Stimulated activated CD8-positive, alpha-beta memory T cell treated with anti-CD3 and anti-CD28 coated beads, Interleukin-7, amount 100 ng/mL, for 24 hours (primary cell): ENCODE results near the gene PLEKHA7.
A peak's percentile ranks its signal among the peaks of the same experiment; 100 is the strongest.
"Not testable (repeated sequence)": the region's sequence is repeated elsewhere in the genome, so short reads cannot be mapped to it uniquely, and the experiment has no call there.

Experiments used
- DNase-seq: peaks from one replicate; pipeline ENCODE4 v3.0.0-alpha.2; 2020; ENCODE audit warnings: low read depth

PLEKHA7 gene

GRCh38 chr11:17014321-17014832, at the start of gene PLEKHA7:
Gene PLEKHA7 (minus strand): TSS chr11:17014414. CDS start chr11:17014401, 13 bp downstream.
- DNase-seq = no peak

GRCh38 chr11:17063171-17064002, 49.2 kb upstream of the PLEKHA7 start:
- DNase-seq = peak; percentile 29

- DNase-seq = not testable (repeated sequence)
Measured at GRCh38 chr11:17051146-17051545, 36.9 kb upstream of the PLEKHA7 start.

- DNase-seq = not testable (repeated sequence)
Measured at GRCh38 chr11:17048491-17048890, 34.3 kb upstream of the PLEKHA7 start.

GRCh38 chr11:17046690-17047089, 32.5 kb upstream of the PLEKHA7 start:
- DNase-seq = no peak

- no peak for DNase-seq
Measured at GRCh38 chr11:17036666-17037658, 22.7 kb upstream of the PLEKHA7 start.

- not testable (repeated sequence) for DNase-seq
Measured at GRCh38 chr11:17034027-17034426, 19.8 kb upstream of the PLEKHA7 start.

DNA sequence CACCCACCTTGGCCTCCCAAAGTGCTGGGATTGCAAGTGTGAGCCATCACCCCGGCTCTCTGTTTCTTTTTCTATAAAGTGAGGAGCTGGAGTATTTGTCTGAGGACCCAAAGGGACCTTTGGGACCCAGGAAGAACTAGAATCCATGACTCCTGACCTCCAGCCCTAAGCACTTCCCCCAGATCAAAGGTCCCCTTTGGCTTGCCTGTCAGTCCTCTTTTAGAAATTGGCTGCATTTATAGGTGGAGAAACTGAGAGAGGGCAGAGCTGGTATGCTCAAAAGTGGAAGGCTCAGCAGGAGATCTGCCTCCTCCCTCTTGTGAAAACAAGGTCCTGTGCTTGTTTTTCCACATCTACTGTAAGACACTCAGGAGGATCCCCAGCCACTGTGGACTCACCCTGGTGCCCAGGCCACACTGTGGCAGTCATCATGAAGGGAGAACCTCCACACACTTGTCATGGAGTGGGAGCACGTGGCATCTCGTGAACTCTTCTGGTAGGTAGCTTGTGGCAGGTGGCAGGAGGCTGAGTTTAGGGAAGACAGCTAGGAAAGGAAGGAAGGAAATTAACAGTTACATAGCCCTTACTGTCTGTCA, 12.4 kb upstream of the PLEKHA7 start:
- DNase-seq = no peak

DNA sequence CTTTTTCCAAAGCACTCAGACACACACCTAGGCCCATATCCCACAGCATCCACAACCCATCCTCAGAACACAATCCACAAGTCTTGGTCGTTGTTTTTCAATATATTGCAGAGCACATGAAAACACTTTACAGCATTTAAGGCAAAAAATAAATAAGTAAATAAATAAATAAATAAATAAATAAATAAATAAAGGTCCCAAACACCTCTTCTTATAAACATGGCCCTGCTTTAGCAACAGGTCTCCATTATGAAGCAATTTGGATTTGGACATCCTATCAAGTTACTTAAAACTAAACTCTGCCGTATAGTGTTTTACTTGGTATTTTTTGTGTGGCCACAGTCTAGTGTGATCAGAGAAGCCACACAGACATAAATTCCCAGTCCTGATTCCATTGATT, 10.7 kb upstream of the PLEKHA7 start:
- DNase-seq = no peak

GRCh38 chr11:17021511-17021910, 7.3 kb upstream of the PLEKHA7 start:
- no peak for DNase-seq

DNA sequence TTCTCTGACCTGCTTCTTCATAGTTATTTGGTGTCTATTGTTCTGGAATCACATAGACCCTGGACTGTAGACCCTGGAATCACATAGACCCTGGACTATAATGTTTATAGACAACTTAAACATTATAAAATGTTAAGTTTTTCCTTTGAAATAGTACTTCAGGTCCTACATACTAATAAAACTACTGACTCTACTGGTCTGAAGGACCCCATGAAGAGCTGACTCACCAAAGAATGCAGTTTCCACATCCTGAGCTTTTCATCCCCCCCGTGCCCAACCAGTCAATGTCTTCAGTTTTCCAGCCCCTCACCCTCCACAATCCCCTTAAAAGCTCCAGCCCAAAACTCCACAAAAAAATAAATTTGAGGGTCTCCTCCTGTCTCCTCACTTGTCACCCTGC, 6.6 kb upstream of the PLEKHA7 start:
- no peak for DNase-seq

DNA sequence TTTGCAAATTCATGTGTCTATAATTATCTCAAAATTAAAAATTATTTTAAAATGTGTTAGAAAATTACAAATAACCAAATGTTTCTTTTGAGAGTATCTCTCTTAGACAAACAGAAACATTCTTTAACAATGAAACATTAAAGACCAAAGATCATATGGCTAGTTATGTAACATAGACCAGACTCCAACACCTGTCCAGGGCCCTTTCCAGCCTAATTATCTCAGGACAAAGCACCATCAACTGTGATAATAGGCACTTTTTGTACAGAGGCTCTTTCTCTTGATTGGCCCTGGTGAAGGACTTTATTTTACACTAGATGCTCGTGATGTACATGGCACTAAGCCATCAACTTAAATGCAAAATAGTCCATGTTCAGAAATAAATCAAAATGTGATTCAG, 5.0 kb upstream of the PLEKHA7 start:
- no peak for DNase-seq

DNA sequence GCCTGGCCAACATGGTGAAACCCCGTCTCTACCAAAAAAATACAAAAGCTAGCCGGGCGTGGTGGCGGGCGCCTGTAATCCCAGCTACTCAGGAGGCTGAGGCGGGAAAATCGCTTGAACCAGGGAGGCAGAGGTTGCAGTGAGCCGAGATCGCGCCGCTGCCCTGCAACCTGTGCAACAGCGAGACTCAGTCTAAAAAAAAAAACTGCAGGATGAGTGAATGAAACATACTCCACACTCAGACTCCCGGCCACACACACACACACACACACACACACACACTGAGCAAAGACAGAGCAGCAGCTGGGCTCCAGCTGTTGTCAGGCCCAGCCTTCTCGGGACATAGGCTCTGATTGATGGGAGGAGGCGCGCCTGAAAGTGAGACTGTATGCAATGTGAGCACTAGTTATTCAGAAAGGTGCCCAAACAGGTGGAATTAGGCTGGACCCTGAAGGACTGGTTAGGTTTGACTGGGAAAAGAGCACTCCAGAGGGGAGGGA, 1.5 kb upstream of the PLEKHA7 start:
- DNase-seq = no peak

DNA sequence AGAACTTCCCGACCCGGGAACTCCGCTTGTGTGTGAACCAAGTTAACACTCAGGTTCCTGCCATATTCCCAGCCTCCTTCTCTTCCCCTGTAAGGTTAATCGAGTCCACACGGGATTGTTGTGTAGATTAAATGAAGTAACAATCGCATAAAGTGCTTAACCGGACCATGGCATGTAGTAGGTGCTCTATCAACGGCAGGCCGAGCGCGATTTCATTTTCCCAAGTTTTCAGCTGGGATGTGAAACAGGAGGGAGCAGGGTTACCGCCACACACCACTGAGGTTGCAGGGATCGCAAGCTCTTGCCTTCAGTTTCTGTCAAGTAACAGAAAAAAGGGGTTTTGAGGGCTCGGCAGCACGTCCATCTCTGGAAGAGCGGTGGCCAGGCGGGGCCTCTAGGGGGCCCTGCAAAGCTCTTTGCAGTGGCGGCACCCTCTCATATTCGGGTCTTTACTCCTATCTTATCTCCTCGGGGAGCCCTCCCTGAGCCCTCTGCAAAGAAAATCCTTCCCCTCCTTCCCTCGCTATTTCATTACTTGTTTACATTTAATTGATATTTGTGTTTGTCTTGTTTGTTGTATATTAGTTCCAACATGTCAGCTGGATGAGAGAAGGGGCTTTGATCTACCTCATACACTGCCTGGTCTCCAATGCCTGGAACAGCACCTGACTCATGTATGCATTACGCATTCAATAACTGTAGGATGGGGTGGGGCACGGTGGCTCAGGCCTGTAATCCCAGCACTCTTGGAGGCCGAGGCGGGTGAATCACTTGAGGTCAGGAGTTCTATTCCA, 816 bp upstream of the PLEKHA7 start:
- DNase-seq = no peak

DNA sequence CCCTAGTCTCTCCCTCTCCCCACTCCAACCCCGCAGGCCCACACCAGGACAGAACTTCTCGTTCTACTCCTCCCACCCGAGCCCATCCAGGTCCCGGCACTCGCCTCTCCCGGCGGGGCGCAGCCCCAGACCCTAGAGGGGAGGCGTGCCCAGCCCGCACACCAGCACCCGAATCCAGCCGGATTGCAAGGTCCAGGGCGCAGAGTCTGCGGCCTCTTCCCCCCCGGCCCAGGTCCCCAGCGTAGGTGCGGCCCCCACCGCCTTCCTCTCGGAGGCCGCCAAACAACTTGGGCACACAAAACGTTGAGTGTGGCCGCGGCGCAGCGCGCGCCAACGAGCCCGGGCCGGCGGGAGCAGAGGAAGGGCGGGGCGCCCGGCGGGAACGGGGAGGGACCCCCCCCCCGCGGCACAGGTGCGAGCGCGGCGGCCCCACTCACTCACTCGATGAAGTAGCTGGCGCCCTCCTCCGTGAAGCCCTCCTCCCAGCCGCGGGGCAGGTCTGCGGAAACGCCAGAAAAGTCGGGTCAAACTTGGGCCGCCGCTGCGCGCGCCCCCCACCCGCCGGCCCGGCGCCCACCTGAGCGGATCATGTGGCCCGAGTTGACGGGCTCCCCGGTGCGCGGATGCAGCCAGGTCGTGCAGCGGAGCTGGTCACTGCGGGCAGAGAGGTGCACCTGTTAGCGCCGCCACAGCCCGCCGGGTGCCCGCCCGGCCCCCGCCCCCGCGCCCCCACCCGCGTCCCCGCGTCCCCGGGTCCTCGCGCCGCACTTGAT, 480 bp downstream of the PLEKHA7 start:
- DNase-seq = no peak

DNA sequence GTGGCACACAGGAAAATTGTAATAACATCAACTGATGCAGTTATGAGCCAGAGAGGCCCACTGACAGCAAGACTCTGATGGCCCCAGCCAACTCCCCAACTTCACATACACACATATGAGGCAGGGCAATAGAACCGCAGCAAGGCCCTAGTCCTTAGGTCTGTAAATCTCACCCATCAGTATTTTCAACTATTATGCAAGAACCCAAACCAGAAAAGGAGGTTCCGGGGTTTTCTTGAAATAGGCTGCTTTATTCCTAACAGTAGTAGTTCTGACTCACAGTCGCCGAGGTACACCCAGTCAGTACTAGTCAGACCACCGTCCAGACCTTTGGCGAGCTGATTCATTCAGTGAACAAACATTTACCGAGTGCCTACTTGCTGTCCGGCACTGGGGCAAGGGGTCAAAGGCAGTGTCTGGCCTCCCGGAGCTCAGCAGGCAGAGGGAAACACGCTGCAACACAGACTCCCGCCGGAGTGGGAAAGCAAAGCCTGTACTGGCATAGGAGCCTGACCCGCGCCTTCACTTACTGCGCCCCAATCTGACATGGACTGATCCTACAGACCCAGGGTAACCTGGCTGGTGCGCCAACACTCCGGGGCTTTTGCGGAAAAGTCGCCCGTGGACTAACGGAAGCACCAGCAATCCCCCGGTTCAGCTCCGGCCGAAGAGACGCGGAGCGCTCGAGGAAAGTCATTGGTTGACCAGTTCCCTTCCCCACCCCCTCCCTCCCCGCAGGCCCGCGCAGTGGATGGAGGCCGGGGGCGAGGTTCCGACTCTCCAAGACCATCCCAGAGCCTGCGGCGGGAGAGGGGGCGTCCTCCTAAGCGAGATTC, 1.3 kb downstream of the PLEKHA7 start:
- DNase-seq = no peak

DNA sequence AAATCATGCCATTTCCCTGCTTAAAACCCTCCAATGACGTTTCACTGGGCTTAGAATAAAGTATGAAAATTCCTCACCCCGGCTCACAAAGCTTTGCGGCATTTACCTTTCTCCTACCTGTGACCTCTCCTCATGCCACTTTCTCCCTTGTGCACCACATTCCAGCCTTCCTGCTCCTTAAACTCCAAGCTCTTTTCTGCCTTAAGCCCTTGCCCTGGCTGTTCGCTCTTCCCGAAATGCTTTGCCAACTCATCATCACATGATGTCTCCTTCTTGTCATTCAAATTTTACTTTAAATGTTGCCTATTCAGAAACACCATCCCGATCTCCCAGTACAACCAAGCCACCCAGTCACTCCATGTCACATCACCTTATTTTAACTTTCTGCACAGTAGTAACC, 2.0 kb downstream of the PLEKHA7 start:
- no peak for DNase-seq

DNA sequence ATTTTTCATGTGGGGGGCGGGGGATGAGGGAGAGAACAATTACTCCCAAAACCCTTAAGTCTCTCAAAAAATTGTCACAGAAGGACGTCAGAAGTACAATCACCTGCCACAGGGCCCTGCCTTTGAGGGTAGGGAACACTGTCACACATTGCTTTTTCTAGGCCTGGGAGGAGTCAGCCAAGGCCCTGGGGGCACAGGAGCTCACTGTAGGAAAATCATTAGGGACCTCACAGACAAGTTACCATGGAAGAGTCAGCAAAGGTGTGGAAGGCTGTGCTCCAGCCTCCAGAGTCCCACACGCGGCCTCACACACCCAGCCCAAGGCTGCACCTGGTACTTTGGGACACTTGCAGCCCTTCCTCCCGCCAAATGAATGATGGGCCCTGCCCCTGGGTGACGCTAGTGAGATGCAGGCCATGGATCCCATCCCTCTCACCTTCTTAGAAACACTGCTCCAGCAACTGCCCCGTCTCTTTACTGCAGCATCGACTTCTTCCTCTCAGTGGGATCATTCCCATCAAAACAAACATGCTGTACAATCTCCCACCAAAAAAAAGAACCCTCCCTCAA, 3.3 kb downstream of the PLEKHA7 start:
- no peak for DNase-seq

DNA sequence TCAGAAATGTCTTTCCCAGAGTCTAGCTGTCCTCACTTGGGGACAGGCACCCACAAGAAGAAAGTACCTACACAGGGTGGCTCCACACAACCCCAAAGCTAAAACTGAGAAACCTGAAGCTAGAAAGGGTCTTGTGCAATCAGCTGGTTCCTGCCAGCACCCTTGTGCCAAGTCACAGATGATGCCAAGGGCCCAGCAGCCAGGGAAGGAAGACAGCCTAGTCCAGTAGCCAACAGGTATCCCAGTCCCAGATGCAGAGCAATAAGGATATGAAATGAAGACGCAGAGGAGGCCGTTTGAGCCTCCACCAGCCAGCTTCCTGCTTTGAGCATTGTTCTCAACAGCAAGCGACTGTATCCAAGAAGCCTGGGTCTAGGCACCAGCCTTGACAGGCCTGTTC, 6.1 kb downstream of the PLEKHA7 start:
- no peak for DNase-seq
